ENCODE data around the gene ATP6V0B. TPM values are rescaled to one million over a fixed set of nuclear protein-coding genes. Genes with fewer than 3 reads are reported as not detected.

Gene ATP6V0B
- total RNA-seq, 1 donor from 2014 or later: 129 TPM

GRCh38 chr1:43931711-43932660 lies 42.8 kb upstream of the ATP6V0B start:
- Mint-ChIP-seq H3K27me3 (ENCODE audit: low read depth) (peaks cover 45% of the 10 kb centered on the region), H3K27ac (ENCODE audit: unreplicated experiment) (no peak overlapping the region), H3K4me1 (peaks cover 16% of the 10 kb centered on the region), H3K36me3 (ENCODE audit: low read depth) (no peaks in the 10 kb centered on the region), H3K9me3 (no peaks in the 10 kb centered on the region), H3K4me3 (peak overlapping the region; percentile 1)
- no peak for TF ChIP-seq CTCF (conservative IDR thresholded peaks at IDR 0.05)
- DNase-seq (ENCODE audit: low read depth, low spot score): no peak

GRCh38 chr1:43932786-43933385 lies 41.9 kb upstream of the ATP6V0B start:
- Mint-ChIP-seq H3K4me3 (peak overlapping the region; percentile 1), H3K36me3 (ENCODE audit: low read depth) (no peaks in the 10 kb centered on the region), H3K27me3 (ENCODE audit: low read depth) (peaks cover 48% of the 10 kb centered on the region), H3K9me3 (no peaks in the 10 kb centered on the region), H3K4me1 (peaks cover 16% of the 10 kb centered on the region), H3K27ac (ENCODE audit: unreplicated experiment) (peak overlapping the region; percentile 3)
- no peak for DNase-seq (ENCODE audit: low read depth, low spot score)
- TF ChIP-seq CTCF (conservative IDR thresholded peaks at IDR 0.05): no peak

- H3K36me3 Mint-ChIP-seq (ENCODE audit: low read depth): no peaks in the 10 kb centered on the region
- H3K9me3 Mint-ChIP-seq: no peaks in the 10 kb centered on the region
- peaks cover 16% of the 10 kb centered on the region for H3K4me1 Mint-ChIP-seq
- H3K4me3 Mint-ChIP-seq: peak within 1 kb of the TSS; percentile 83
- TF ChIP-seq CTCF (conservative IDR thresholded peaks at IDR 0.05): no peak
- H3K27ac Mint-ChIP-seq (ENCODE audit: unreplicated experiment): peak within 1 kb of the TSS; percentile 3
- H3K27me3 Mint-ChIP-seq (ENCODE audit: low read depth): peaks cover 53% of the 10 kb centered on the region
- DNase-seq (ENCODE audit: low read depth, low spot score): no peak
Observed at GRCh38 chr1:43933386-43934100, 41.2 kb upstream of the ATP6V0B start, which contains the start of gene ARTN. ARTN (plus strand) TSS chr1:43933801; CDS start chr1:43935657, 1,856 bp downstream.

- Mint-ChIP-seq H3K36me3 (ENCODE audit: low read depth) (no peaks in the 10 kb centered on the region), H3K4me3 (peak overlapping the region; percentile 83), H3K27ac (ENCODE audit: unreplicated experiment) (no peak overlapping the region), H3K27me3 (ENCODE audit: low read depth) (peaks cover 55% of the 10 kb centered on the region), H3K4me1 (peaks cover 16% of the 10 kb centered on the region), H3K9me3 (no peaks in the 10 kb centered on the region)
- TF ChIP-seq CTCF (conservative IDR thresholded peaks at IDR 0.05): peak; percentile 83
- DNase-seq (ENCODE audit: low read depth, low spot score): peak; percentile 83
Observed at GRCh38 chr1:43934101-43934985, 40.4 kb upstream of the ATP6V0B start.

- H3K4me3 Mint-ChIP-seq: peak overlapping the region; percentile 83
Observed at GRCh38 chr1:43934986-43935324, 39.8 kb upstream of the ATP6V0B start.

More at GRCh38 chr1:43934986-43935324, 39.8 kb upstream of the ATP6V0B start:
- Mint-ChIP-seq H3K4me1 (peaks cover 16% of the 10 kb centered on the region), H3K27ac (ENCODE audit: unreplicated experiment) (no peak overlapping the region), H3K9me3 (no peaks in the 10 kb centered on the region), H3K27me3 (ENCODE audit: low read depth) (peaks cover 60% of the 10 kb centered on the region), H3K36me3 (ENCODE audit: low read depth) (no peaks in the 10 kb centered on the region)
- no peak for DNase-seq (ENCODE audit: low read depth, low spot score)
- TF ChIP-seq CTCF (conservative IDR thresholded peaks at IDR 0.05): no peak

Measured in neural crest cell (in vitro differentiated cells).